ENCODE measurements around the gene USP14.

DNA sequence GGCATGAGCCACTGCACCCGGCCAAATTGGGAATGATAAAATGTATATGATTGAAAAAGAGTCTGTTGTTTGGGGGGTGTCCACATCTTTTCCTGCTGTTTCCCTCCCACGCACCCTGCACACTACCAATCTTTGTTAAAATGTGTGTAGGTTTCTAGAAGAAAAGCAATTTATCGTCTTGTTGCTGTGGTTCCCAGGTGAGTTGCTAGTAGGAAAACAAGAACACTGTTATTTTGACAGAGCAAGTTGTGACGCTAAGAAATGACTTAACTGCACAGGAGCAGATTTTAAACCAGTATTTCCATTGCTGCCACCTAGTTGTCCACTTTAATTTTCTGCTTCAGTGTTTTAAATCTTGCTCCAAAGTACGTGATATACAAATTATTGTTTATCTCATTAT is 21.0 kb upstream of the USP14 start:
- TF ChIP-seq CTCF (conservative IDR thresholded peaks at IDR 0.05; ENCODE audit: low read length): no peak
- TF ChIP-seq EZH2phosphoT487 (IDR thresholded peaks at IDR 0.05; ENCODE audit: borderline replicate concordance, low read depth, low read length): no peak

All from OCI-LY7 (cell line).